NT2/D1 (cell line): ENCODE measurements around the gene SMIM15.
"Not testable (repeated sequence)": the region's sequence is repeated elsewhere in the genome, so short reads cannot be mapped to it uniquely, and the experiment has no call there.

Experiments
- SUZ12 ChIP-seq: IDR thresholded peaks from 2 replicates; pipeline ENCODE4 v1.6.1; 2011; ENCODE audit not compliant: insufficient read length, insufficient read depth; ENCODE audit errors: extremely low read depth
- ZNF274 ChIP-seq: IDR thresholded peaks from 2 replicates; pipeline ENCODE4 v1.6.1; 2011; ENCODE audit warnings: mild to moderate bottlenecking, low read depth, low read length

- not testable (repeated sequence) for TF ChIP-seq ZNF274, SUZ12
Observed at GRCh38 chr5:61187826-61188225, 25.6 kb upstream of the SMIM15 start.
